NCI-H128 (cell line): Measurements from ENCODE around the gene SNX11.

Source experiments
- DNase-seq: peaks from one replicate; lab custom pipeline; 2025; ENCODE audit not compliant: unreplicated experiment; lab: John Stamatoyannopoulos, UW

SNX11 gene

GRCh38 chr17:48161127-48161905, 53.8 kb downstream of the SNX11 start:
- no peak for DNase-seq

DNA sequence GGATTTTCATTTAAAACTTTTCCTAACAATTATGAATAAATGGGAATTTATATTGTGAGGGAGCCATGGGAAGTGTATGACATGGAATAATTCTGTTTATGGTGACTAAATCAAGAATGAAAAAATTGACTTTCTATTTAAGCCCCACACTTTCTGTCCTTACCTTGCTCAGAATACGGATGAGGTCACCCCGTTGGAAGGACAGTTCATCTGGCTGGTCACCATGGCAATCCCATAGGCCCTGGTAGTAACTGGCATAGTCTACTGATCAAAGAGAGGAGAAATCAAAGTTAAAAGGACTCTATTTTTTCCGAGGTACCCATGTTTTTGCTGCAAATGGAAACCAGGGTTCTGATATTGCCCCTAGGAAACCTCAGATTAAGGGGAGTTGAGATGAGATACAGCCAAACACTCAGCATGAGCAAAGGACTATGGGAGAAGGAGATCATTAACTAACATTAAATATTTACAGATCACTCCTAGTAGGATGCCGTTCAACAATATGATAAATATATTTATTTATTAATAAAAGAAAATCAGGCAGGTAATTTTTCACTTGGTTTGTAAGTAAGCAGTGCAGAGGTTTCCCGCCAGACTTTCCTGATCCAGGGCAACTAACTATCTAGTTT, 54.9 kb downstream of the SNX11 start:
- DNase-seq, result no peak

- no peak for DNase-seq
Measured at GRCh38 chr17:48162946-48163506, 55.5 kb downstream of the SNX11 start.

- no peak for DNase-seq
Measured at GRCh38 chr17:48163809-48164208, 56.2 kb downstream of the SNX11 start.

GRCh38 chr17:48169926-48170325, 62.4 kb downstream of the SNX11 start:
- DNase-seq, result no peak
